Panc1 (cell line): ENCODE measurements around the gene ZNF117.

Experiments
- POLR2AphosphoS5 ChIP-seq: IDR thresholded peaks from 2 replicates; pipeline ENCODE4 v1.6.1; 2012; ENCODE audit warnings: mild to moderate bottlenecking, low read depth, low read length, moderate library complexity
- SIN3A ChIP-seq: IDR thresholded peaks from 2 replicates; pipeline ENCODE4 v1.6.1; 2012; ENCODE audit warnings: low read depth, mild to moderate bottlenecking, low read length, moderate library complexity, borderline replicate concordance; ENCODE audit not compliant: insufficient read depth
- TCF7L2 ChIP-seq: IDR thresholded peaks from 2 replicates; pipeline ENCODE4 v1.6.1; 2011; ENCODE audit warnings: mild to moderate bottlenecking, low read depth, low read length, inconsistent platforms
- TF ChIP-seq, protein P1 (sequence below): fragments of 450-650 bp; IDR thresholded peaks from 2 replicates; pipeline ENCODE4 v1.5.1; 2017; ENCODE audit warnings: mild to moderate bottlenecking
- TF ChIP-seq, protein P2 (sequence below), 2 experiments: IDR thresholded peaks; 2 replicates each; pipeline ENCODE4 v1.6.1; 2011 to 2012; ENCODE audit warnings: low read depth in 2 of 2, control low read depth in 1 of 2, low read length in 1 of 2, mild to moderate bottlenecking in 1 of 2, moderate library complexity in 1 of 2; ENCODE audit not compliant: insufficient read depth in 1 of 2

DNA sequence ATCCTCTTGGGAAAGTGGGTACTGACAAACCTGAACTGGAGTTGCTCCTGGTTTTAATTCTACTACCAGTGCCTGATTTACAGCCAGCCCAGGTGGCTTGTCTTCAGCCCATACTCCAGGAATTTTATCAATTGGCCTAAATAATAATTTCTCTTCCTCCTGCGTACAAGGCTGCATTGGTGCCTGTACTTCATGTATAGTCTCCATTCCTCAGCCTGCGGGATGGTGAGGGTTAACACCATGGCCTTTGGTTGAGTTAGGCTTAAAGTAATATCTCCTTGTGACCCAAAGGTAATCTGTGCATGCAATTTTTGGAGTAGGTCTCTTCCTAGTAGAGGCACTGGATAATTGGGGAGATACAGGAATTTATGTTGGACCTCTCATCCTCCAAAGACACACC lies 5.5 kb upstream of the ZNF117 start:
- TF ChIP-seq, protein P1, sequence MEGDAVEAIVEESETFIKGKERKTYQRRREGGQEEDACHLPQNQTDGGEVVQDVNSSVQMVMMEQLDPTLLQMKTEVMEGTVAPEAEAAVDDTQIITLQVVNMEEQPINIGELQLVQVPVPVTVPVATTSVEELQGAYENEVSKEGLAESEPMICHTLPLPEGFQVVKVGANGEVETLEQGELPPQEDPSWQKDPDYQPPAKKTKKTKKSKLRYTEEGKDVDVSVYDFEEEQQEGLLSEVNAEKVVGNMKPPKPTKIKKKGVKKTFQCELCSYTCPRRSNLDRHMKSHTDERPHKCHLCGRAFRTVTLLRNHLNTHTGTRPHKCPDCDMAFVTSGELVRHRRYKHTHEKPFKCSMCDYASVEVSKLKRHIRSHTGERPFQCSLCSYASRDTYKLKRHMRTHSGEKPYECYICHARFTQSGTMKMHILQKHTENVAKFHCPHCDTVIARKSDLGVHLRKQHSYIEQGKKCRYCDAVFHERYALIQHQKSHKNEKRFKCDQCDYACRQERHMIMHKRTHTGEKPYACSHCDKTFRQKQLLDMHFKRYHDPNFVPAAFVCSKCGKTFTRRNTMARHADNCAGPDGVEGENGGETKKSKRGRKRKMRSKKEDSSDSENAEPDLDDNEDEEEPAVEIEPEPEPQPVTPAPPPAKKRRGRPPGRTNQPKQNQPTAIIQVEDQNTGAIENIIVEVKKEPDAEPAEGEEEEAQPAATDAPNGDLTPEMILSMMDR = no peak
- TF ChIP-seq POLR2AphosphoS5 (no peak), SIN3A (no peak), TCF7L2 (no peak)
- TF ChIP-seq, protein P2, sequence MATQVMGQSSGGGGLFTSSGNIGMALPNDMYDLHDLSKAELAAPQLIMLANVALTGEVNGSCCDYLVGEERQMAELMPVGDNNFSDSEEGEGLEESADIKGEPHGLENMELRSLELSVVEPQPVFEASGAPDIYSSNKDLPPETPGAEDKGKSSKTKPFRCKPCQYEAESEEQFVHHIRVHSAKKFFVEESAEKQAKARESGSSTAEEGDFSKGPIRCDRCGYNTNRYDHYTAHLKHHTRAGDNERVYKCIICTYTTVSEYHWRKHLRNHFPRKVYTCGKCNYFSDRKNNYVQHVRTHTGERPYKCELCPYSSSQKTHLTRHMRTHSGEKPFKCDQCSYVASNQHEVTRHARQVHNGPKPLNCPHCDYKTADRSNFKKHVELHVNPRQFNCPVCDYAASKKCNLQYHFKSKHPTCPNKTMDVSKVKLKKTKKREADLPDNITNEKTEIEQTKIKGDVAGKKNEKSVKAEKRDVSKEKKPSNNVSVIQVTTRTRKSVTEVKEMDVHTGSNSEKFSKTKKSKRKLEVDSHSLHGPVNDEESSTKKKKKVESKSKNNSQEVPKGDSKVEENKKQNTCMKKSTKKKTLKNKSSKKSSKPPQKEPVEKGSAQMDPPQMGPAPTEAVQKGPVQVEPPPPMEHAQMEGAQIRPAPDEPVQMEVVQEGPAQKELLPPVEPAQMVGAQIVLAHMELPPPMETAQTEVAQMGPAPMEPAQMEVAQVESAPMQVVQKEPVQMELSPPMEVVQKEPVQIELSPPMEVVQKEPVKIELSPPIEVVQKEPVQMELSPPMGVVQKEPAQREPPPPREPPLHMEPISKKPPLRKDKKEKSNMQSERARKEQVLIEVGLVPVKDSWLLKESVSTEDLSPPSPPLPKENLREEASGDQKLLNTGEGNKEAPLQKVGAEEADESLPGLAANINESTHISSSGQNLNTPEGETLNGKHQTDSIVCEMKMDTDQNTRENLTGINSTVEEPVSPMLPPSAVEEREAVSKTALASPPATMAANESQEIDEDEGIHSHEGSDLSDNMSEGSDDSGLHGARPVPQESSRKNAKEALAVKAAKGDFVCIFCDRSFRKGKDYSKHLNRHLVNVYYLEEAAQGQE (IDR thresholded peaks at IDR 0.05; ENCODE audit: insufficient read depth in 1 of 2, low read depth in 2 of 2, low read length in 1 of 2) = no peak
